Activated naive CD8-positive, alpha-beta T cell treated with anti-CD3 and anti-CD28 coated beads for 36 hours (primary cell): ENCODE data around the gene CCND1. TPM values are rescaled to one million over a fixed set of nuclear protein-coding genes. Genes with fewer than 3 reads are reported as not detected.

Source experiments
- DNase-seq: peaks from one replicate; pipeline ENCODE4 v3.0.0; 2021
- H3K27ac Mint-ChIP-seq: one replicate; pipeline ENCODE4 v1.8.0; 2022; ENCODE audit warnings: mild to moderate bottlenecking, moderate library complexity, mixed read lengths
- H3K27me3 Mint-ChIP-seq: one replicate; pipeline ENCODE4 v1.8.0; 2022; ENCODE audit warnings: mild to moderate bottlenecking, mixed read lengths
- H3K36me3 Mint-ChIP-seq: one replicate; pipeline ENCODE4 v1.8.0; 2021; ENCODE audit warnings: mild to moderate bottlenecking, mixed read lengths
- H3K4me1 Mint-ChIP-seq: one replicate; pipeline ENCODE4 v1.8.0; 2021; ENCODE audit warnings: mixed read lengths
- H3K4me3 Mint-ChIP-seq: one replicate; pipeline ENCODE4 v1.8.0; 2022; ENCODE audit warnings: mild to moderate bottlenecking, moderate library complexity, mixed read lengths
- H3K9me3 Mint-ChIP-seq: one replicate; pipeline ENCODE4 v1.8.0; 2022; ENCODE audit warnings: mixed read lengths
- total RNA-seq, 2 experiments: library from RNA; stranded (reverse); gene quantifications; one replicate each; pipeline ENCODE4 v1.2.3, GENCODE V29; 2021

The CCND1 gene
- total RNA-seq, 2 experiments from 2014 or later = 2.4 to 3.2 TPM

- Mint-ChIP-seq H3K27ac (no peak overlapping the region), H3K4me3 (no peak overlapping the region), H3K36me3 (peaks cover 1% of the 10 kb centered on the region), H3K9me3 (no peaks in the 10 kb centered on the region), H3K27me3 (no peaks in the 10 kb centered on the region), H3K4me1 (no peaks in the 10 kb centered on the region)
- no peak for DNase-seq
Observed at GRCh38 chr11:69661413-69661715, 20.4 kb downstream of the CCND1 start.

- Mint-ChIP-seq H3K4me1 (no peaks in the 10 kb centered on the region), H3K9me3 (no peaks in the 10 kb centered on the region), H3K36me3 (peaks cover 1% of the 10 kb centered on the region), H3K4me3 (no peak overlapping the region), H3K27ac (no peak overlapping the region), H3K27me3 (no peaks in the 10 kb centered on the region)
- no peak for DNase-seq
Observed at GRCh38 chr11:69662021-69662698, 21.2 kb downstream of the CCND1 start.

GRCh38 chr11:69662806-69663205, 21.9 kb downstream of the CCND1 start:
- H3K4me1 Mint-ChIP-seq = no peaks in the 10 kb centered on the region
- no peak overlapping the region for H3K27ac Mint-ChIP-seq
- H3K36me3 Mint-ChIP-seq = peaks cover 7% of the 10 kb centered on the region
- H3K4me3 Mint-ChIP-seq = no peak overlapping the region
- no peaks in the 10 kb centered on the region for H3K9me3 Mint-ChIP-seq
- H3K27me3 Mint-ChIP-seq = no peaks in the 10 kb centered on the region
- DNase-seq = no peak

- no peaks in the 10 kb centered on the region for H3K4me1 Mint-ChIP-seq
- DNase-seq = no peak
- no peak overlapping the region for H3K27ac Mint-ChIP-seq
- H3K4me3 Mint-ChIP-seq = no peak overlapping the region
- H3K36me3 Mint-ChIP-seq = peaks cover 7% of the 10 kb centered on the region
- H3K9me3 Mint-ChIP-seq = no peaks in the 10 kb centered on the region
- H3K27me3 Mint-ChIP-seq = no peaks in the 10 kb centered on the region
Observed at GRCh38 chr11:69663326-69663725, 22.4 kb downstream of the CCND1 start.

- no peaks in the 10 kb centered on the region for H3K9me3 Mint-ChIP-seq
- DNase-seq = no peak
Observed at GRCh38 chr11:69664103-69664775, 23.3 kb downstream of the CCND1 start.

GRCh38 chr11:69664901-69665300, 23.9 kb downstream of the CCND1 start:
- Mint-ChIP-seq H3K27me3 (no peaks in the 10 kb centered on the region), H3K4me3 (no peak overlapping the region), H3K36me3 (peaks cover 9% of the 10 kb centered on the region), H3K4me1 (peaks cover 3% of the 10 kb centered on the region), H3K9me3 (no peaks in the 10 kb centered on the region), H3K27ac (no peak overlapping the region)
- DNase-seq = no peak

More at GRCh38 chr11:69664103-69664775, 23.3 kb downstream of the CCND1 start:
- H3K27ac Mint-ChIP-seq = no peak overlapping the region
- peaks cover 3% of the 10 kb centered on the region for H3K4me1 Mint-ChIP-seq
- H3K4me3 Mint-ChIP-seq = no peak overlapping the region
- no peaks in the 10 kb centered on the region for H3K27me3 Mint-ChIP-seq
- peaks cover 9% of the 10 kb centered on the region for H3K36me3 Mint-ChIP-seq

- Mint-ChIP-seq H3K4me1 (peaks cover 9% of the 10 kb centered on the region), H3K9me3 (no peaks in the 10 kb centered on the region), H3K36me3 (peaks cover 9% of the 10 kb centered on the region), H3K27ac (no peak overlapping the region), H3K27me3 (no peaks in the 10 kb centered on the region), H3K4me3 (no peak overlapping the region)
- DNase-seq = no peak
Observed at GRCh38 chr11:69665669-69666068, 24.7 kb downstream of the CCND1 start.

- no peaks in the 10 kb centered on the region for H3K27me3 Mint-ChIP-seq
- no peak overlapping the region for H3K27ac Mint-ChIP-seq
- DNase-seq = no peak
- no peak overlapping the region for H3K4me3 Mint-ChIP-seq
- H3K4me1 Mint-ChIP-seq = peaks cover 10% of the 10 kb centered on the region
- no peaks in the 10 kb centered on the region for H3K9me3 Mint-ChIP-seq
- H3K36me3 Mint-ChIP-seq = peaks cover 11% of the 10 kb centered on the region
Observed at GRCh38 chr11:69666261-69666660, 25.3 kb downstream of the CCND1 start.

GRCh38 chr11:69666752-69667536, 26.0 kb downstream of the CCND1 start:
- no peak overlapping the region for H3K27ac Mint-ChIP-seq
- DNase-seq = no peak
- H3K4me3 Mint-ChIP-seq = no peak overlapping the region
- no peaks in the 10 kb centered on the region for H3K27me3 Mint-ChIP-seq
- H3K36me3 Mint-ChIP-seq = peaks cover 14% of the 10 kb centered on the region
- no peaks in the 10 kb centered on the region for H3K9me3 Mint-ChIP-seq
- H3K4me1 Mint-ChIP-seq = peaks cover 14% of the 10 kb centered on the region

GRCh38 chr11:69667619-69668604, 27.0 kb downstream of the CCND1 start:
- no peak for DNase-seq
- Mint-ChIP-seq H3K9me3 (no peaks in the 10 kb centered on the region), H3K4me3 (no peak overlapping the region), H3K36me3 (peaks cover 14% of the 10 kb centered on the region), H3K27ac (no peak overlapping the region), H3K4me1 (peaks cover 20% of the 10 kb centered on the region), H3K27me3 (no peaks in the 10 kb centered on the region)

- no peak overlapping the region for H3K4me3 Mint-ChIP-seq
- no peak for DNase-seq
- H3K9me3 Mint-ChIP-seq = no peaks in the 10 kb centered on the region
- H3K27me3 Mint-ChIP-seq = no peaks in the 10 kb centered on the region
- peaks cover 31% of the 10 kb centered on the region for H3K4me1 Mint-ChIP-seq
- H3K36me3 Mint-ChIP-seq = peaks cover 18% of the 10 kb centered on the region
- no peak overlapping the region for H3K27ac Mint-ChIP-seq
Observed at GRCh38 chr11:69669486-69669885, 28.5 kb downstream of the CCND1 start.

GRCh38 chr11:69670158-69670845, 29.3 kb downstream of the CCND1 start:
- Mint-ChIP-seq H3K9me3 (no peaks in the 10 kb centered on the region), H3K4me3 (no peak overlapping the region), H3K4me1 (peaks cover 31% of the 10 kb centered on the region), H3K27me3 (peaks cover 1% of the 10 kb centered on the region), H3K36me3 (peaks cover 18% of the 10 kb centered on the region), H3K27ac (no peak overlapping the region)
- peak; percentile 51 for DNase-seq

GRCh38 chr11:69671734-69672465, 30.9 kb downstream of the CCND1 start:
- peak overlapping the region; percentile 50 for H3K27ac Mint-ChIP-seq
- peaks cover 8% of the 10 kb centered on the region for H3K27me3 Mint-ChIP-seq
- H3K4me1 Mint-ChIP-seq = peaks cover 33% of the 10 kb centered on the region
- DNase-seq = no peak
- H3K9me3 Mint-ChIP-seq = no peaks in the 10 kb centered on the region
- H3K4me3 Mint-ChIP-seq = no peak overlapping the region
- H3K36me3 Mint-ChIP-seq = peaks cover 17% of the 10 kb centered on the region
